HCT116 (cell line): ENCODE data around the gene CCL11. TPM values are rescaled to one million over a fixed set of nuclear protein-coding genes. Genes with fewer than 3 reads are reported as not detected.

Source experiments
- ATAC-seq: fragments of 200-7000 bp; cut with Tn5 transposase; 2 replicates; pipeline ENCODE4 v1.9.1; 2020; ENCODE audit warnings: mild to moderate bottlenecking, moderate library complexity
- BruUV-seq: library from RNA; stranded (reverse); fragments of 400-500 nt; replicated peaks from 2 replicates; lab custom pipeline; 2021; lab: Mats Ljungman, UMichigan
- CTCF ChIA-PET: fragments of 300-600 bp; sonication (Branson Sonifier 250); formaldehyde crosslinking; loops from one replicate; lab custom pipeline; 2021; ENCODE audit warnings: antibody characterized with exemption; lab: Charles Lee
- POLR2A ChIA-PET: fragments of 300-600, 350-600 bp; sonication (Branson Sonifier 250); formaldehyde crosslinking; loops from one replicate; lab custom pipeline; 2021; ENCODE audit warnings: antibody characterized with exemption; lab: Charles Lee
- RAD21 ChIA-PET, 2 experiments: fragments of 300-600 bp; sonication (Branson Sonifier 250); formaldehyde crosslinking; loops; one replicate each; lab custom pipeline; 2023; ENCODE audit warnings: low total read pairs in 2 of 2; ENCODE audit not compliant: uncharacterized antibody in 2 of 2, unreplicated experiment in 2 of 2, low non-redundant PET in 1 of 2; lab: Charles Lee
- DNase-seq: peaks from one replicate; pipeline ENCODE4 v3.0.0-alpha.2; 2010; ENCODE audit warnings: low read depth, low spot score
- H2AFZ ChIP-seq: fragments of 200-600 bp; shearing (Covaris generic), sonication (generic); 2 replicates; pipeline ENCODE4 v1.6.1; 2017; ENCODE audit warnings: low read depth, mixed run types, mixed read lengths, antibody characterized with exemption, low read length; ENCODE audit not compliant: poor library complexity, severe bottlenecking
- H3K27ac ChIP-seq: 2 replicates; pipeline ENCODE4 v1.5.1; 2012; ENCODE audit warnings: low read depth, low read length
- H3K27me3 ChIP-seq: fragments of 200-600 bp; sonication (generic); 2 replicates; pipeline ENCODE4 v1.6.1; 2016; ENCODE audit warnings: mixed run types, low read length, mixed read lengths; ENCODE audit not compliant: insufficient read depth
- H3K36me3 ChIP-seq, 2 experiments: fragments of 200-500 bp in 1 of 2; fragments of 200-600 bp in 1 of 2; sonication (Bioruptor generic) in 1 of 2; sonication (generic) in 1 of 2; 2 replicates each; pipeline versions ENCODE4 v1.5.1 to v1.6.1; 2014 to 2016; ENCODE audit warnings: low read length in 2 of 2, inconsistent platforms in 1 of 2, mixed read lengths in 1 of 2, mixed run types in 1 of 2; ENCODE audit not compliant: insufficient read depth in 2 of 2, control insufficient read depth in 1 of 2
- H3K4me1 ChIP-seq, 2 experiments: fragments of 200-600 bp in 1 of 2; sonication (generic) in 1 of 2; 2 replicates each; pipeline versions ENCODE4 v1.5.1 to v1.6.1; 2012 to 2017; ENCODE audit warnings: low read length in 2 of 2, inconsistent platforms in 1 of 2, mild to moderate bottlenecking in 1 of 2, mixed read lengths in 1 of 2, mixed run types in 1 of 2, moderate library complexity in 1 of 2; ENCODE audit not compliant: insufficient read depth in 2 of 2, control insufficient read depth in 1 of 2
- H3K4me2 ChIP-seq: fragments of 200-600 bp; sonication (generic); 2 replicates; pipeline ENCODE4 v1.6.1; 2017; ENCODE audit warnings: mixed run types, low read length, mixed read lengths
- H3K4me3 ChIP-seq, 2 experiments: fragments of 200-600 bp in 1 of 2; sonication (generic) in 1 of 2; replicated peaks in 1 of 2; 2 replicates each; pipeline ENCODE4 v1.5.1; 2011 to 2016; ENCODE audit warnings: low read length in 2 of 2, control low read depth in 1 of 2, low read depth in 1 of 2, mild to moderate bottlenecking in 1 of 2, mixed read lengths in 1 of 2, mixed run types in 1 of 2
- H3K79me2 ChIP-seq: fragments of 200-600 bp; sonication (generic); 2 replicates; pipeline ENCODE4 v1.6.1; 2017; ENCODE audit warnings: mild to moderate bottlenecking, mixed run types, low read length, moderate library complexity, mixed read lengths; ENCODE audit not compliant: insufficient read depth
- H3K9ac ChIP-seq: fragments of 200-600 bp; sonication (generic); 2 replicates; pipeline ENCODE4 v1.6.1; 2016; ENCODE audit warnings: low read length, mixed read lengths
- H3K9me2 ChIP-seq: fragments of 200-600 bp; sonication (generic), shearing (Covaris generic); 2 replicates; pipeline ENCODE4 v1.6.1; 2017; ENCODE audit warnings: mixed run types, mild to moderate bottlenecking, moderate library complexity; ENCODE audit not compliant: insufficient read depth
- H3K9me3 ChIP-seq, 2 experiments: fragments of 200-500 bp in 1 of 2; fragments of 200-600 bp in 1 of 2; sonication (Bioruptor generic) in 1 of 2; sonication (generic) in 1 of 2; 2 replicates each; pipeline ENCODE4 v1.6.1; 2014 to 2017; ENCODE audit warnings: low read length in 2 of 2, mixed read lengths in 2 of 2, inconsistent platforms in 1 of 2, low read depth in 1 of 2, mild to moderate bottlenecking in 1 of 2, mixed run types in 1 of 2, moderate library complexity in 1 of 2; ENCODE audit not compliant: control insufficient read depth in 1 of 2, insufficient read depth in 1 of 2
- H4K20me1 ChIP-seq: fragments of 200-600 bp; sonication (generic), shearing (Covaris generic); 2 replicates; pipeline ENCODE4 v1.6.1; 2017; ENCODE audit warnings: mixed run types, mild to moderate bottlenecking, moderate library complexity; ENCODE audit not compliant: insufficient read depth
- CBX3 ChIP-seq: IDR thresholded peaks from 2 replicates; pipeline ENCODE4 v1.6.1; 2012; ENCODE audit warnings: low read depth
- EGR1 ChIP-seq: IDR thresholded peaks from 2 replicates; pipeline ENCODE4 v1.6.1; 2012; ENCODE audit warnings: low read depth
- EZH2phosphoT487 ChIP-seq: fragments of 200-600 bp; IDR thresholded peaks from 2 replicates; pipeline ENCODE4 v1.6.1; 2018; ENCODE audit warnings: antibody characterized with exemption, borderline replicate concordance
- POLR2A ChIP-seq: IDR thresholded peaks from 2 replicates; pipeline ENCODE4 v1.7.0; 2011; ENCODE audit warnings: borderline replicate concordance; ENCODE audit not compliant: insufficient read depth, insufficient read length; ENCODE audit errors: extremely low read depth
- RAD21 ChIP-seq: IDR thresholded peaks from 2 replicates; pipeline ENCODE4 v1.6.1; 2012; ENCODE audit warnings: low read depth, mild to moderate bottlenecking
- SIN3A ChIP-seq: IDR thresholded peaks from 2 replicates; pipeline ENCODE4 v1.6.1; 2012; ENCODE audit warnings: low read depth
- SRF ChIP-seq: IDR thresholded peaks from 2 replicates; pipeline ENCODE4 v1.6.1; 2012; ENCODE audit warnings: low read depth
- ZNF274 ChIP-seq: fragments of 200-500 bp; sonication (Bioruptor generic); IDR thresholded peaks from 2 replicates; pipeline ENCODE4 v1.6.1; 2014; ENCODE audit warnings: mild to moderate bottlenecking, low read depth, low read length, inconsistent platforms
- intact Hi-C: fragments of 100-400 bp; cut with micrococcal nuclease; formaldehyde crosslinking; loops from 2 replicates; pipeline ENCODE4 v1.10.0; 2022
- total RNA-seq: library from RNA; stranded (reverse); gene quantifications from one replicate; pipeline ENCODE4 v1.2.1, GENCODE V29; 2021; ENCODE audit not compliant: unreplicated experiment
- TF ChIP-seq, protein P1 (sequence below): IDR thresholded peaks from 2 replicates; pipeline ENCODE4 v1.6.1; 2011; ENCODE audit warnings: mild to moderate bottlenecking, low read length, moderate library complexity; ENCODE audit not compliant: insufficient replicate concordance; ENCODE audit errors: extremely low read depth
- TF ChIP-seq, protein P2 (sequence below): IDR thresholded peaks from 2 replicates; pipeline ENCODE4 v1.6.1; 2012
- TF ChIP-seq, protein P3 (sequence below): IDR thresholded peaks from 2 replicates; pipeline ENCODE4 v1.6.1; 2012

Gene CCL11
- total RNA-seq, 1 experiment from 2014 or later: not detected

DNA sequence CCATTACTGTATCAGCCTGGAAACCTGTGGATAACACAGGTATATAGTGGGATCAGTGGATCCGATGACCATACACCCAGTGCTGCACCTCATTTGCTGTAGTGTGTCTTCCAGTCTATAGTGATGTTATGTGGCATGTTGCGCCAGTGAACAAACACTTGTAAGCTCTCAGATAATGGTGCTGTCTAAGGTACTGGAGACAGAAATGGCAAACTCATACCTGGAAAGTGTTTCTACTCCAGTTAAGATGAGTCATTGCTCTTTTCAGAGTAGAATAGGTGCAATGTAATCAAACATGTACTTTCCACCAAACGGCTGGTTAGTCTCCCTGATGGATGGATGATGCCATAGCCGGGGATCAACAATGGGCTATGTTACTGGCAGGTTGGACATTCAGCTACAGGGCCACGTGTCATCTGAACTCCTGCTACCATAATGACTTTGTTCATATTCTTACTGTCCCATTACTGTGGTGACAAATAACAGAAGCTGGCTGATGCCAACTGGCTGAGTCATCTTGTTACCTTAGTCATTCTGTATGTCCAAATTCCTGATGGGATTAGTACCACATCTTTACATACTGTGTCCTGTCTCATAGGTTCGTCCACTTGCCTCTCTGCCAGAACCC, 6.3 kb downstream of the CCL11 start:
- POLR2A ChIA-PET: interaction anchor here (0.5 kb wide), 1 partner anchor 1843 kb away, joined by 3 read pairs; no protein-coding TSS in a partner anchor
- BruUV-seq: no TSS peak

More for the DNA sequence above, 6.3 kb downstream of the CCL11 start:
- RAD21 ChIA-PET: no interaction called here
- H2AFZ ChIP-seq: no peak overlapping the region
- ATAC-seq: no peak
- H3K9me3 ChIP-seq: no peaks in the 10 kb centered on the region
- CTCF ChIA-PET: no interaction called here
- no peaks in the 10 kb centered on the region for H4K20me1 ChIP-seq
- intact Hi-C loops: no loop called here
- H3K4me3 ChIP-seq: no peak overlapping the region
- no peak overlapping the region for H3K9ac ChIP-seq
- no peak for DNase-seq
- no peaks in the 10 kb centered on the region for H3K4me1 ChIP-seq
- H3K79me2 ChIP-seq: no peaks in the 10 kb centered on the region
- TF ChIP-seq, protein P1, sequence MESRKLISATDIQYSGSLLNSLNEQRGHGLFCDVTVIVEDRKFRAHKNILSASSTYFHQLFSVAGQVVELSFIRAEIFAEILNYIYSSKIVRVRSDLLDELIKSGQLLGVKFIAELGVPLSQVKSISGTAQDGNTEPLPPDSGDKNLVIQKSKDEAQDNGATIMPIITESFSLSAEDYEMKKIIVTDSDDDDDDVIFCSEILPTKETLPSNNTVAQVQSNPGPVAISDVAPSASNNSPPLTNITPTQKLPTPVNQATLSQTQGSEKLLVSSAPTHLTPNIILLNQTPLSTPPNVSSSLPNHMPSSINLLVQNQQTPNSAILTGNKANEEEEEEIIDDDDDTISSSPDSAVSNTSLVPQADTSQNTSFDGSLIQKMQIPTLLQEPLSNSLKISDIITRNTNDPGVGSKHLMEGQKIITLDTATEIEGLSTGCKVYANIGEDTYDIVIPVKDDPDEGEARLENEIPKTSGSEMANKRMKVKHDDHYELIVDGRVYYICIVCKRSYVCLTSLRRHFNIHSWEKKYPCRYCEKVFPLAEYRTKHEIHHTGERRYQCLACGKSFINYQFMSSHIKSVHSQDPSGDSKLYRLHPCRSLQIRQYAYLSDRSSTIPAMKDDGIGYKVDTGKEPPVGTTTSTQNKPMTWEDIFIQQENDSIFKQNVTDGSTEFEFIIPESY: no peak
- TF ChIP-seq ZNF274 (no peak), RAD21 (no peak), SRF (no peak), POLR2A (no peak), SIN3A (no peak), EGR1 (no peak), CBX3 (no peak), EZH2phosphoT487 (no peak)
- TF ChIP-seq, protein P2, sequence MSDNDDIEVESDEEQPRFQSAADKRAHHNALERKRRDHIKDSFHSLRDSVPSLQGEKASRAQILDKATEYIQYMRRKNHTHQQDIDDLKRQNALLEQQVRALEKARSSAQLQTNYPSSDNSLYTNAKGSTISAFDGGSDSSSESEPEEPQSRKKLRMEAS: no peak
- TF ChIP-seq, protein P3, sequence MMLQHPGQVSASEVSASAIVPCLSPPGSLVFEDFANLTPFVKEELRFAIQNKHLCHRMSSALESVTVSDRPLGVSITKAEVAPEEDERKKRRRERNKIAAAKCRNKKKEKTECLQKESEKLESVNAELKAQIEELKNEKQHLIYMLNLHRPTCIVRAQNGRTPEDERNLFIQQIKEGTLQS: no peak
- no peaks in the 10 kb centered on the region for H3K27me3 ChIP-seq
- H3K9me2 ChIP-seq: no peaks in the 10 kb centered on the region
- no peaks in the 10 kb centered on the region for H3K36me3 ChIP-seq
- H3K27ac ChIP-seq: no peak overlapping the region
- no peak overlapping the region for H3K4me2 ChIP-seq
